HEK293 (cell line): ENCODE results near the gene ATP23.

Experiments used
- CTCF ChIA-PET: fragments of 350-600 bp; formaldehyde crosslinking; extraction: SDS; loops from one replicate; lab custom pipeline; 2021; ENCODE audit warnings: antibody characterized with exemption; lab: Yijun Ruan, JAX
- POLR2A ChIA-PET: fragments of 300-600 bp; formaldehyde crosslinking; extraction: SDS; loops from one replicate; lab custom pipeline; 2020; ENCODE audit warnings: antibody characterized with exemption, inconsistent platforms; lab: Yijun Ruan, JAX
- H3K27ac ChIP-seq: fragments of 200-500 bp; sonication (Bioruptor generic); 2 replicates; pipeline ENCODE4 v1.5.1; 2014; ENCODE audit warnings: low read depth, low read length, control low read depth, inconsistent platforms; ENCODE audit errors: extremely low read depth
- H3K36me3 ChIP-seq, 2 experiments: fragments of 200-500 bp in 1 of 2; sonication (Bioruptor generic) in 1 of 2; 1 replicate in 1 of 2; 2 replicates in 1 of 2; pipeline ENCODE4 v1.5.1; 2014 to 2017; ENCODE audit warnings: inconsistent platforms in 2 of 2, low read length in 2 of 2; ENCODE audit not compliant: control insufficient read depth in 2 of 2, insufficient read depth in 1 of 2
- H3K4me1 ChIP-seq: fragments of 200-500 bp; sonication (Bioruptor generic); 2 replicates; pipeline ENCODE4 v1.5.1; 2014; ENCODE audit warnings: mild to moderate bottlenecking, low read length, inconsistent platforms; ENCODE audit not compliant: control insufficient read depth, insufficient read depth
- H3K4me3 ChIP-seq: 2 replicates; pipeline ENCODE4 v1.5.1; 2011; ENCODE audit warnings: low read depth, mild to moderate bottlenecking, control low read depth, low read length, moderate library complexity
- H3K9me3 ChIP-seq: fragments of 200-500 bp; sonication (Bioruptor generic); 2 replicates; pipeline ENCODE4 v1.5.1; 2014; ENCODE audit warnings: low read depth, low read length, inconsistent platforms; ENCODE audit not compliant: control insufficient read depth, insufficient read depth
- EGR2 ChIP-seq: fragments of 450-650 bp; formaldehyde crosslinking; IDR thresholded peaks from 2 replicates; pipeline ENCODE4 v1.5.1; 2016; ENCODE audit warnings: low read depth, missing biosample characterization, missing genetic modification characterization
- GLIS1 ChIP-seq: fragments of 450-650 bp; formaldehyde crosslinking; IDR thresholded peaks from 2 replicates; pipeline ENCODE4 v1.5.1; 2016; ENCODE audit warnings: missing biosample characterization, missing genetic modification characterization
- HOXA7 ChIP-seq: sonication (generic); formaldehyde crosslinking; IDR thresholded peaks from 2 replicates; pipeline ENCODE4 v1.8.1; 2022; ENCODE audit warnings: missing genetic modification reagents, borderline replicate concordance
- ZNF133 ChIP-seq: fragments of 450-650 bp; formaldehyde crosslinking; IDR thresholded peaks from 2 replicates; pipeline ENCODE4 v1.5.1; 2016; ENCODE audit warnings: missing biosample characterization, missing genetic modification characterization
- ZNF16 ChIP-seq: fragments of 450-650 bp; formaldehyde crosslinking; IDR thresholded peaks from 2 replicates; pipeline ENCODE4 v1.5.1; 2016; ENCODE audit warnings: low read depth, missing biosample characterization, missing genetic modification characterization
- ZNF311 ChIP-seq: fragments of 450-650 bp; formaldehyde crosslinking; IDR thresholded peaks from 2 replicates; pipeline ENCODE4 v1.5.1; 2017; ENCODE audit warnings: missing biosample characterization, missing genetic modification characterization, borderline replicate concordance
- ZNF549 ChIP-seq: fragments of 450-650 bp; IDR thresholded peaks from 2 replicates; pipeline ENCODE4 v1.5.1; 2018; ENCODE audit warnings: missing biosample characterization, missing genetic modification characterization, mild to moderate bottlenecking, inconsistent platforms, moderate library complexity
- ZNF837 ChIP-seq: fragments of 450-650 bp; formaldehyde crosslinking; IDR thresholded peaks from 2 replicates; pipeline ENCODE4 v1.5.1; 2016; ENCODE audit warnings: missing biosample characterization, missing genetic modification characterization
- ZSCAN30 ChIP-seq: fragments of 450-650 bp; IDR thresholded peaks from 2 replicates; pipeline ENCODE4 v1.5.1; 2018; ENCODE audit warnings: missing biosample characterization, mild to moderate bottlenecking, missing genetic modification characterization, moderate library complexity
- TF ChIP-seq, protein P1 (sequence below): fragments of 450-650 bp; formaldehyde crosslinking; IDR thresholded peaks from 2 replicates; pipeline ENCODE4 v1.5.1; 2016; ENCODE audit warnings: missing biosample characterization, missing genetic modification characterization
- TF ChIP-seq, protein P2 (sequence below): fragments of 450-650 bp; formaldehyde crosslinking; conservative IDR thresholded peaks from 2 replicates; pipeline ENCODE4 v1.5.1; 2016; ENCODE audit warnings: low read depth, missing biosample characterization, missing genetic modification characterization
- TF ChIP-seq, protein P3 (sequence below): sonication (generic); formaldehyde crosslinking; IDR thresholded peaks from 2 replicates; pipeline ENCODE4 v1.8.1; 2022; ENCODE audit warnings: mild to moderate bottlenecking, moderate library complexity, missing genetic modification reagents
- TF ChIP-seq, protein P4 (sequence below): fragments of 450-650 bp; IDR thresholded peaks from 2 replicates; pipeline ENCODE4 v1.5.1; 2018; ENCODE audit warnings: missing biosample characterization, mild to moderate bottlenecking, missing genetic modification characterization
- TF ChIP-seq, protein P5 (sequence below): IDR thresholded peaks from 2 replicates; pipeline ENCODE4 v1.6.1; 2011; ENCODE audit warnings: mild to moderate bottlenecking, low read depth, low read length, borderline replicate concordance

Gene ATP23

DNA sequence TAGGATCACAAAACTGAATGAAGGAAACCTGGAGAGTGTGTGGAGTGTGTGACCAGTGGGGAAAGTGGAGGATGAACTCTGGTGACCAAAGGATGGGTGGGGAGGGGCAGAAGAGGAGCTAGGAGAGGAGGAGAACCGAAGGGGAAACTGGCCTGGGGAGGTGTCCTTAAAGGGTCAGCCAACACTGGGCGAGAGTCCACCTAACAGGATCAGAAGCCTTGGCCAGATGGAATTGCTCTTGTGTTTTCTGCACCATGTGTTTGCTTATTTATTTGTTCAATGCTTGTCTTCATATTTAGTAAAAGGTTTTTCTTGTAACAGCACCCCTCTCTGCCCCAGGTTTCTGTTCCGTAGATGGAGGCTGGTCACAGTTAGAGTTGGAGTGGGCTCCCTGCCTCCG, 34.5 kb upstream of the ATP23 start:
- POLR2A ChIA-PET = no interaction called here
- Histone ChIP-seq H3K4me3 (no peak overlapping the region), H3K36me3 (no peaks in the 10 kb centered on the region), H3K9me3 (no peaks in the 10 kb centered on the region)
- TF ChIP-seq, protein P1, sequence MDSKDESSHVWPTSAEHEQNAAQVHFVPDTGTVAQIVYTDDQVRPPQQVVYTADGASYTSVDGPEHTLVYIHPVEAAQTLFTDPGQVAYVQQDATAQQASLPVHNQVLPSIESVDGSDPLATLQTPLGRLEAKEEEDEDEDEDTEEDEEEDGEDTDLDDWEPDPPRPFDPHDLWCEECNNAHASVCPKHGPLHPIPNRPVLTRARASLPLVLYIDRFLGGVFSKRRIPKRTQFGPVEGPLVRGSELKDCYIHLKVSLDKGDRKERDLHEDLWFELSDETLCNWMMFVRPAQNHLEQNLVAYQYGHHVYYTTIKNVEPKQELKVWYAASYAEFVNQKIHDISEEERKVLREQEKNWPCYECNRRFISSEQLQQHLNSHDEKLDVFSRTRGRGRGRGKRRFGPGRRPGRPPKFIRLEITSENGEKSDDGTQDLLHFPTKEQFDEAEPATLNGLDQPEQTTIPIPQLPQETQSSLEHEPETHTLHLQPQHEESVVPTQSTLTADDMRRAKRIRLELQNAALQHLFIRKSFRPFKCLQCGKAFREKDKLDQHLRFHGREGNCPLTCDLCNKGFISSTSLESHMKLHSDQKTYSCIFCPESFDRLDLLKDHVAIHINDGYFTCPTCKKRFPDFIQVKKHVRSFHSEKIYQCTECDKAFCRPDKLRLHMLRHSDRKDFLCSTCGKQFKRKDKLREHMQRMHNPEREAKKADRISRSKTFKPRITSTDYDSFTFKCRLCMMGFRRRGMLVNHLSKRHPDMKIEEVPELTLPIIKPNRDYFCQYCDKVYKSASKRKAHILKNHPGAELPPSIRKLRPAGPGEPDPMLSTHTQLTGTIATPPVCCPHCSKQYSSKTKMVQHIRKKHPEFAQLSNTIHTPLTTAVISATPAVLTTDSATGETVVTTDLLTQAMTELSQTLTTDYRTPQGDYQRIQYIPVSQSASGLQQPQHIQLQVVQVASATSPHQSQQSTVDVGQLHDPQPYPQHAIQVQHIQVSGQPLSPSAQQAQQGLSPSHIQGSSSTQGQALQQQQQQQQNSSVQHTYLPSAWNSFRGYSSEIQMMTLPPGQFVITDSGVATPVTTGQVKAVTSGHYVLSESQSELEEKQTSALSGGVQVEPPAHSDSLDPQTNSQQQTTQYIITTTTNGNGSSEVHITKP (tag by site-specific recombination) = peak; percentile 26; the same call in 1 of the 2 replicates
- TF ChIP-seq ZNF133 (no peak), ZNF16 (no peak), ZNF311 (tag by site-specific recombination) (no peak)
- TF ChIP-seq, protein P2, sequence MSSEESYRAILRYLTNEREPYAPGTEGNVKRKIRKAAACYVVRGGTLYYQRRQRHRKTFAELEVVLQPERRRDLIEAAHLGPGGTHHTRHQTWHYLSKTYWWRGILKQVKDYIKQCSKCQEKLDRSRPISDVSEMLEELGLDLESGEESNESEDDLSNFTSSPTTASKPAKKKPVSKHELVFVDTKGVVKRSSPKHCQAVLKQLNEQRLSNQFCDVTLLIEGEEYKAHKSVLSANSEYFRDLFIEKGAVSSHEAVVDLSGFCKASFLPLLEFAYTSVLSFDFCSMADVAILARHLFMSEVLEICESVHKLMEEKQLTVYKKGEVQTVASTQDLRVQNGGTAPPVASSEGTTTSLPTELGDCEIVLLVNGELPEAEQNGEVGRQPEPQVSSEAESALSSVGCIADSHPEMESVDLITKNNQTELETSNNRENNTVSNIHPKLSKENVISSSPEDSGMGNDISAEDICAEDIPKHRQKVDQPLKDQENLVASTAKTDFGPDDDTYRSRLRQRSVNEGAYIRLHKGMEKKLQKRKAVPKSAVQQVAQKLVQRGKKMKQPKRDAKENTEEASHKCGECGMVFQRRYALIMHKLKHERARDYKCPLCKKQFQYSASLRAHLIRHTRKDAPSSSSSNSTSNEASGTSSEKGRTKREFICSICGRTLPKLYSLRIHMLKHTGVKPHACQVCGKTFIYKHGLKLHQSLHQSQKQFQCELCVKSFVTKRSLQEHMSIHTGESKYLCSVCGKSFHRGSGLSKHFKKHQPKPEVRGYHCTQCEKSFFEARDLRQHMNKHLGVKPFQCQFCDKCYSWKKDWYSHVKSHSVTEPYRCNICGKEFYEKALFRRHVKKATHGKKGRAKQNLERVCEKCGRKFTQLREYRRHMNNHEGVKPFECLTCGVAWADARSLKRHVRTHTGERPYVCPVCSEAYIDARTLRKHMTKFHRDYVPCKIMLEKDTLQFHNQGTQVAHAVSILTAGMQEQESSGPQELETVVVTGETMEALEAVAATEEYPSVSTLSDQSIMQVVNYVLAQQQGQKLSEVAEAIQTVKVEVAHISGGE (tag by site-specific recombination) = no peak
- TF ChIP-seq, all 188 proteins: peak for 1
- Histone ChIP-seq H3K27ac (no peak overlapping the region), H3K4me1 (no peaks in the 10 kb centered on the region)
- CTCF ChIA-PET = interaction anchor here (0.7 to 7.6 kb wide), 9 partner anchors 11 to 105 kb away, joined by 3 to 120 read pairs (median 4); no protein-coding TSS in a partner anchor

DNA sequence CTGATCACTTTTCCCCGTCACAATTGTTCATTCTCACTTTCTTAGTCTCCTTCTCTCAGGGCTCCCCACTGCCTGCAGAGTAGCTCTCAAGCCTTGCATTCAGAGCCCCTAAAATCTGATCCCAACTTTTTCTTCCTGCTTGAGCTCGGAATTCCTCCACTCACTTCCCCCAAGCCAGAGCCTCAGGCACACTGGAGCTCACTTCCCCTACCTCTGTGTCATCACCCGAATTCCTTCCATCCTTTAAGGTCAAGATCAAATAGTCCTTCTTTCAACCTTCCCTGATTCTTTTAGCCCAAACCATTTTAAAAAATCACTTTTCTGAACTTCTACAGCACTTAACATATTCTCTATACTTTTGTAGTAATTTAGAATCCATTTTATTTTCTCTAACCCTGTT, 34.1 kb upstream of the ATP23 start:
- Histone ChIP-seq H3K4me3 (no peak overlapping the region), H3K36me3 (no peaks in the 10 kb centered on the region), H3K4me1 (no peaks in the 10 kb centered on the region), H3K27ac (no peak overlapping the region), H3K9me3 (no peaks in the 10 kb centered on the region)
- ChIA-PET POLR2A (no interaction called here), CTCF (interaction anchor here (0.7 to 7.6 kb wide), 8 partner anchors 11 to 105 kb away, joined by 3 to 120 read pairs (median 4); no protein-coding TSS in a partner anchor)
- TF ChIP-seq HOXA7 = no peak
- TF ChIP-seq, protein P3, sequence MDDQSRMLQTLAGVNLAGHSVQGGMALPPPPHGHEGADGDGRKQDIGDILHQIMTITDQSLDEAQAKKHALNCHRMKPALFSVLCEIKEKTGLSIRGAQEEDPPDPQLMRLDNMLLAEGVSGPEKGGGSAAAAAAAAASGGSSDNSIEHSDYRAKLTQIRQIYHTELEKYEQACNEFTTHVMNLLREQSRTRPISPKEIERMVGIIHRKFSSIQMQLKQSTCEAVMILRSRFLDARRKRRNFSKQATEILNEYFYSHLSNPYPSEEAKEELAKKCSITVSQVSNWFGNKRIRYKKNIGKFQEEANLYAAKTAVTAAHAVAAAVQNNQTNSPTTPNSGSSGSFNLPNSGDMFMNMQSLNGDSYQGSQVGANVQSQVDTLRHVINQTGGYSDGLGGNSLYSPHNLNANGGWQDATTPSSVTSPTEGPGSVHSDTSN (CRISPR knock-in tag) = no peak
- TF ChIP-seq EGR2 (tag by site-specific recombination) = no peak
- TF ChIP-seq ZNF837 = no peak
- TF ChIP-seq ZNF549 = no peak
- TF ChIP-seq, protein P4, sequence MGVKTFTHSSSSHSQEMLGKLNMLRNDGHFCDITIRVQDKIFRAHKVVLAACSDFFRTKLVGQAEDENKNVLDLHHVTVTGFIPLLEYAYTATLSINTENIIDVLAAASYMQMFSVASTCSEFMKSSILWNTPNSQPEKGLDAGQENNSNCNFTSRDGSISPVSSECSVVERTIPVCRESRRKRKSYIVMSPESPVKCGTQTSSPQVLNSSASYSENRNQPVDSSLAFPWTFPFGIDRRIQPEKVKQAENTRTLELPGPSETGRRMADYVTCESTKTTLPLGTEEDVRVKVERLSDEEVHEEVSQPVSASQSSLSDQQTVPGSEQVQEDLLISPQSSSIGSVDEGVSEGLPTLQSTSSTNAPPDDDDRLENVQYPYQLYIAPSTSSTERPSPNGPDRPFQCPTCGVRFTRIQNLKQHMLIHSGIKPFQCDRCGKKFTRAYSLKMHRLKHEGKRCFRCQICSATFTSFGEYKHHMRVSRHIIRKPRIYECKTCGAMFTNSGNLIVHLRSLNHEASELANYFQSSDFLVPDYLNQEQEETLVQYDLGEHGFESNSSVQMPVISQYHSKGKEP (tag by site-specific recombination) = no peak
- TF ChIP-seq ZSCAN30 = no peak
- TF ChIP-seq, protein P5, sequence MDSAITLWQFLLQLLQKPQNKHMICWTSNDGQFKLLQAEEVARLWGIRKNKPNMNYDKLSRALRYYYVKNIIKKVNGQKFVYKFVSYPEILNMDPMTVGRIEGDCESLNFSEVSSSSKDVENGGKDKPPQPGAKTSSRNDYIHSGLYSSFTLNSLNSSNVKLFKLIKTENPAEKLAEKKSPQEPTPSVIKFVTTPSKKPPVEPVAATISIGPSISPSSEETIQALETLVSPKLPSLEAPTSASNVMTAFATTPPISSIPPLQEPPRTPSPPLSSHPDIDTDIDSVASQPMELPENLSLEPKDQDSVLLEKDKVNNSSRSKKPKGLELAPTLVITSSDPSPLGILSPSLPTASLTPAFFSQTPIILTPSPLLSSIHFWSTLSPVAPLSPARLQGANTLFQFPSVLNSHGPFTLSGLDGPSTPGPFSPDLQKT = no peak
- TF ChIP-seq GLIS1 = no peak
